ENCODE measurements around the gene SLIT1.

The SLIT1 gene

DNA sequence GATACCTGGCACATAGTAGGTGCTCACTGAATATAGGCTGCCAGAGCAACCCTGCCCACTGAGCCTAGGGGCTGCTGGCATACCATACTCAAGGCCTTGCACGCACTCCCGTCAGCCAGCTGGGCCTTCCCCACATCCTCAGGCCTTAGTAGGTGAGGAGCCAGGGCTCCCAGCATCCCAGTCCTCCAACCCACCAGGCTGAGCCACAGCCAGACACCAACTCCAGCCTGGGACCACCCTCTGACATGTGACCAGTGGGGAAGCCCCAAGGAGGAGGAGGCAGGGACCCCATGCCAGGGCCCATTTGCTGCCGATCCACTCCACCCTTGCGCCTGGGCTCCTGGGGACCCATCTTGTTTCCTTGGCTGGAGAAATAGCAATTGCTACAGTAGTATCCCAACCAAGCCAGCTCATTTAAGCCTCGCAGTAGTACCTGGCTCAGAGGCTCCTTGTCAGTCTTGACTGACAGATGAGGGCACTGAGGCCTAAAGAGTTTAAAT lies 11.4 kb downstream of the SLIT1 start:
- no peak overlapping the region for H3K27ac ChIP-seq (replicated peaks; ENCODE audit: low read length)
- peak overlapping the region; percentile 57 for H3K14ac ChIP-seq (ENCODE audit: low read length)
- no peak overlapping the region for H3K4me3 ChIP-seq (ENCODE audit: low read length in 2 of 2)
- H2BK15ac ChIP-seq (ENCODE audit: low read length), result no peak overlapping the region
- no peak overlapping the region for H2AK5ac ChIP-seq (ENCODE audit: low read depth, low read length)
- H3K23ac ChIP-seq (ENCODE audit: low read depth, low read length, poor library complexity), result peak overlapping the region; percentile 14
- DNase-seq (ENCODE audit: low spot score), result no peak
- H3K4me1 ChIP-seq (ENCODE audit: control insufficient read depth in 2 of 2, insufficient read depth in 1 of 2, low read depth in 1 of 2, low read length in 2 of 2), result peaks cover 3% of the 10 kb centered on the region in 2 donors
- no peak overlapping the region for H4K91ac ChIP-seq (ENCODE audit: low read depth, low read length, poor library complexity)
- H2AFZ ChIP-seq (ENCODE audit: low read length), result no peak overlapping the region
- H3K4me2 ChIP-seq (ENCODE audit: insufficient read depth, low read length, poor library complexity, severe bottlenecking), result no peak overlapping the region
- H3K4ac ChIP-seq (ENCODE audit: low read length), result no peak overlapping the region
- no peak overlapping the region for H3K9ac ChIP-seq (ENCODE audit: low read depth, low read length, poor library complexity)
- no peaks in the 10 kb centered on the region for H3K79me1 ChIP-seq (ENCODE audit: low read depth, low read length)
- H2BK5ac ChIP-seq (ENCODE audit: low read length), result no peak overlapping the region
- no CpG with 5 or more reads among the region's 5 CpGs for WGBS, 2 donors (ENCODE audit: extremely low coverage in 2 of 2, insufficient read length in 2 of 2, insufficient replicate concordance in 1 of 2)
- H3K9me3 ChIP-seq (replicated peaks in 1 of 2; ENCODE audit: control insufficient read depth in 2 of 2, insufficient read depth in 1 of 2, low read depth in 1 of 2, low read length in 2 of 2), result no peaks in the 10 kb centered on the region
- H3K36me3 ChIP-seq (replicated peaks in 1 of 2; ENCODE audit: control insufficient read depth in 2 of 2, insufficient read depth in 2 of 2, low read length in 2 of 2), result no peaks in the 10 kb centered on the region
- H4K8ac ChIP-seq (ENCODE audit: low read depth, low read length), result no peak overlapping the region
- no peak overlapping the region for H2BK120ac ChIP-seq (ENCODE audit: low read depth, low read length)
- H3K18ac ChIP-seq (ENCODE audit: low read length), result peak overlapping the region; percentile 74
- peaks cover 0 to 33% (median 23%) of the 10 kb centered on the region in 3 experiments for H3K27me3 ChIP-seq (ENCODE audit: control insufficient read depth in 3 of 3, insufficient read depth in 3 of 3, low read depth in 1 of 3, low read length in 3 of 3)
- H2BK12ac ChIP-seq (ENCODE audit: low read length), result no peak overlapping the region

DNA sequence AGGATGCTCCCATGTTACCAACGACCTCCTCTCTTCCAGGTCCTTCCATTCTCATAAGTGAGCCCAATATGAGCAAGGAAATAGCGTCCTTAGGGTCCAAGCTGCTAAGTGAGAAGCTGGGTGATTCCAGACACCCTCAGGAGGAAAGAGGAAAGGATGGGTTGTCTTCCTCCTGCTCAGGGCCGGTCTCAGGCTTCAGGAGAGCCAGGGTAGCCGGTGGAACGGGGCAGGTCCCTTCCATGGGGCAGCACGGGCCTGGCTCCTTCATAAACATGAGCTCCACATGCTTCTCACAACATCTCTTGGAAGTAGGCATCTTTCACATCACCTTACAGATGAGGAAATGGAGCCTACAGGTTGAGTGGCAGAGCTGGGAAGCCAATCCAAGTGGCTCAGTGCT lies 12.7 kb downstream of the SLIT1 start:
- H3K27ac ChIP-seq (replicated peaks; ENCODE audit: low read length), result no peak overlapping the region
- no peak overlapping the region for H2BK15ac ChIP-seq (ENCODE audit: low read length)
- no peaks in the 10 kb centered on the region for H3K9me3 ChIP-seq (replicated peaks in 1 of 2; ENCODE audit: control insufficient read depth in 2 of 2, insufficient read depth in 1 of 2, low read depth in 1 of 2, low read length in 2 of 2)
- DNase-seq (ENCODE audit: low spot score), result no peak
- H3K18ac ChIP-seq (ENCODE audit: low read length), result no peak overlapping the region
- H4K8ac ChIP-seq (ENCODE audit: low read depth, low read length), result no peak overlapping the region
- H3K14ac ChIP-seq (ENCODE audit: low read length), result no peak overlapping the region
- no peak overlapping the region for H3K4me2 ChIP-seq (ENCODE audit: insufficient read depth, low read length, poor library complexity, severe bottlenecking)
- H2BK5ac ChIP-seq (ENCODE audit: low read length), result no peak overlapping the region
- H2AK5ac ChIP-seq (ENCODE audit: low read depth, low read length), result no peak overlapping the region
- H3K27me3 ChIP-seq (ENCODE audit: control insufficient read depth in 3 of 3, insufficient read depth in 3 of 3, low read depth in 1 of 3, low read length in 3 of 3), result peaks cover 0 to 23% (median 15%) of the 10 kb centered on the region in 3 experiments
- H3K36me3 ChIP-seq (replicated peaks in 1 of 2; ENCODE audit: control insufficient read depth in 2 of 2, insufficient read depth in 2 of 2, low read length in 2 of 2), result no peaks in the 10 kb centered on the region
- no peaks in the 10 kb centered on the region for H3K79me1 ChIP-seq (ENCODE audit: low read depth, low read length)
- no peak overlapping the region for H3K4ac ChIP-seq (ENCODE audit: low read length)
- H2BK120ac ChIP-seq (ENCODE audit: low read depth, low read length), result no peak overlapping the region
- WGBS, 2 donors (ENCODE audit: extremely low coverage in 2 of 2, insufficient read length in 2 of 2, insufficient replicate concordance in 1 of 2), result no CpG with 5 or more reads among the region's 6 CpGs
- no peak overlapping the region for H3K23ac ChIP-seq (ENCODE audit: low read depth, low read length, poor library complexity)
- no peak overlapping the region for H2AFZ ChIP-seq (ENCODE audit: low read length)
- H2BK12ac ChIP-seq (ENCODE audit: low read length), result no peak overlapping the region
- H3K9ac ChIP-seq (ENCODE audit: low read depth, low read length, poor library complexity), result no peak overlapping the region
- no peak overlapping the region for H4K91ac ChIP-seq (ENCODE audit: low read depth, low read length, poor library complexity)
- peaks cover 3% of the 10 kb centered on the region in 2 donors for H3K4me1 ChIP-seq (ENCODE audit: control insufficient read depth in 2 of 2, insufficient read depth in 1 of 2, low read depth in 1 of 2, low read length in 2 of 2)
- H3K4me3 ChIP-seq (ENCODE audit: low read length in 2 of 2), result no peak overlapping the region

DNA sequence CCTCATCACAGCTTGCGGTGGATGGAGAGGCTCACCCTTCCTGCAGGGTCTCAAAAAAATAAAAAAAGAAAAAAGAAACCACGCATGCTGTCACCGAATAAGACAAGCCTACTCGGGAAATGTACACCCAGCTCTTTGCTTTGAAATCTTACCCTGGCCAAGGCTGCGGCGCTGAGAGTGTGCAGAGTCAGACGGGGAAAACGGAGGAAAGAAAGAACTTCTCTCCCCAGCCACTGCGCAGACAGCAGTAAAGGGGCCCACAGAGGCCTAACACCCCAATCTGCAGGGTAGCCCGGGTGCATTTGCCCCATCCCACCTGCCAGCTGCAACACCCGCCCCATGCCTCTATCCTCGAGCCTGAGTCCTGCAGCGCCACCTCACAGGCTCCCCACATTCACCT lies 14.8 kb downstream of the SLIT1 start:
- Histone ChIP-seq H3K18ac (ENCODE audit: low read length) (peak overlapping the region; percentile 54), H2BK15ac (ENCODE audit: low read length) (no peak overlapping the region), H2BK120ac (ENCODE audit: low read depth, low read length) (no peak overlapping the region), H2AK5ac (ENCODE audit: low read depth, low read length) (no peak overlapping the region), H3K23ac (ENCODE audit: low read depth, low read length, poor library complexity) (no peak overlapping the region), H3K4ac (ENCODE audit: low read length) (no peak overlapping the region), H3K9me3 (replicated peaks in 1 of 2; ENCODE audit: control insufficient read depth in 2 of 2, insufficient read depth in 1 of 2, low read depth in 1 of 2, low read length in 2 of 2) (no peaks in the 10 kb centered on the region), H3K27me3 (ENCODE audit: control insufficient read depth in 3 of 3, insufficient read depth in 3 of 3, low read depth in 1 of 3, low read length in 3 of 3) (peaks cover 0 to 14% (median under 1%) of the 10 kb centered on the region in 3 experiments), H2BK5ac (ENCODE audit: low read length) (no peak overlapping the region), H3K4me2 (ENCODE audit: insufficient read depth, low read length, poor library complexity, severe bottlenecking) (no peak overlapping the region), H3K79me1 (ENCODE audit: low read depth, low read length) (no peaks in the 10 kb centered on the region), H3K9ac (ENCODE audit: low read depth, low read length, poor library complexity) (no peak overlapping the region), H2AFZ (ENCODE audit: low read length) (no peak overlapping the region), H3K4me3 (ENCODE audit: low read length in 2 of 2) (no peak overlapping the region), H2BK12ac (ENCODE audit: low read length) (no peak overlapping the region), H4K8ac (ENCODE audit: low read depth, low read length) (no peak overlapping the region), H3K14ac (ENCODE audit: low read length) (peak overlapping the region; percentile 67), H3K36me3 (replicated peaks in 1 of 2; ENCODE audit: control insufficient read depth in 2 of 2, insufficient read depth in 2 of 2, low read length in 2 of 2) (no peaks in the 10 kb centered on the region), H3K4me1 (ENCODE audit: control insufficient read depth in 2 of 2, insufficient read depth in 1 of 2, low read depth in 1 of 2, low read length in 2 of 2) (peaks cover 3% of the 10 kb centered on the region in 2 donors), H3K27ac (replicated peaks; ENCODE audit: low read length) (no peak overlapping the region), H4K91ac (ENCODE audit: low read depth, low read length, poor library complexity) (no peak overlapping the region)
- WGBS, 2 donors (ENCODE audit: extremely low coverage in 2 of 2, insufficient read length in 2 of 2, insufficient replicate concordance in 1 of 2), result no CpG with 5 or more reads among the region's 13 CpGs
- no peak for DNase-seq (ENCODE audit: low spot score)

DNA sequence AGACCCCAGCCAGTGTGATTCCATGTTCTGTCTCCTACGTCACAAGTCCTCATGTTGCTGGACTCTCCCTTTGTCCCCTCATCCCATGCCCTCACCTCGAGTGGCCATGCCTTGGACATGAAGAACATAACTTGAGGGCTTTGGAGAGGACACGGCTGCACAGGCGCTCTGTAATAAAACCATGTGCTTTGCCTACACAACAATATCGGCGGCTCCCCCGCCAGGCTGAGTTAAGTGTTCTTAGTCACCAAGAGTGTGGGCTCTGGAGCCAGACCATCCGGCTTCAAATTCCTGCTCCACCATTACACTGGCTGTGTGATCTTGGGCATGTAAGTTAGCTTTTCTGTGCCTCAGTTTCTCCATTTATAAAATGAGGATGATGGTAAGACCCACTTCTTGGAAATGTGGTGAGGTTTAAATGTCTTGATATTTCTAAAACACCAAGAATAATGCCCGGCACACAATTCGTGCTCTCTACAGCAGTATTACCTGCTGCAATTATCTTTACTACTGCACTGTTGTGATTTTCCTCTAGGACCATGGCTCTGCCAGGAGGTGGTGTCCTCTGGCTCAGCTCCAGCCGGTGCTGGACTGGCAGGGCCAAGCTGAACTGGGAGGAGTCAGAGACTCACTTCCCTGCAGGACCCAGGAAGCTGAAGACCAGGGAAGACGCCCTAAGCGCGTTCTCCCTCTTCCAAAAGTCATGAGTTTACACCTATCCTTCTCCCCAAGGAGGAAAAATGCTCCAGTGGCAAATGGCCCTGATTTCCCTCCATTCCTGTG lies 15.7 kb downstream of the SLIT1 start:
- no peak overlapping the region for H2BK12ac ChIP-seq (ENCODE audit: low read length)
- no peak overlapping the region for H3K4me2 ChIP-seq (ENCODE audit: insufficient read depth, low read length, poor library complexity, severe bottlenecking)
- H3K4me1 ChIP-seq (ENCODE audit: control insufficient read depth in 2 of 2, insufficient read depth in 1 of 2, low read depth in 1 of 2, low read length in 2 of 2), result peaks cover 3% of the 10 kb centered on the region in 2 donors
- H3K27ac ChIP-seq (replicated peaks; ENCODE audit: low read length), result no peak overlapping the region
- WGBS, 2 donors (ENCODE audit: extremely low coverage in 2 of 2, insufficient read length in 2 of 2, insufficient replicate concordance in 1 of 2), result no CpG with 5 or more reads among the region's 14 CpGs
- no peak overlapping the region for H2BK5ac ChIP-seq (ENCODE audit: low read length)
- no peaks in the 10 kb centered on the region for H3K36me3 ChIP-seq (replicated peaks in 1 of 2; ENCODE audit: control insufficient read depth in 2 of 2, insufficient read depth in 2 of 2, low read length in 2 of 2)
- H3K79me1 ChIP-seq (ENCODE audit: low read depth, low read length), result no peaks in the 10 kb centered on the region
- peak overlapping the region; percentile 34 for H2AFZ ChIP-seq (ENCODE audit: low read length)
- peaks cover 0 to 8% (median 1%) of the 10 kb centered on the region in 3 experiments for H3K27me3 ChIP-seq (ENCODE audit: control insufficient read depth in 3 of 3, insufficient read depth in 3 of 3, low read depth in 1 of 3, low read length in 3 of 3)
- no peak for DNase-seq (ENCODE audit: low spot score)
- no peak overlapping the region for H4K8ac ChIP-seq (ENCODE audit: low read depth, low read length)
- no peak overlapping the region for H4K91ac ChIP-seq (ENCODE audit: low read depth, low read length, poor library complexity)
- no peak overlapping the region for H2BK120ac ChIP-seq (ENCODE audit: low read depth, low read length)
- no peak overlapping the region for H3K14ac ChIP-seq (ENCODE audit: low read length)
- H3K9me3 ChIP-seq (replicated peaks in 1 of 2; ENCODE audit: control insufficient read depth in 2 of 2, insufficient read depth in 1 of 2, low read depth in 1 of 2, low read length in 2 of 2), result no peaks in the 10 kb centered on the region
- no peak overlapping the region for H3K23ac ChIP-seq (ENCODE audit: low read depth, low read length, poor library complexity)
- H3K4ac ChIP-seq (ENCODE audit: low read length), result no peak overlapping the region
- no peak overlapping the region for H3K4me3 ChIP-seq (ENCODE audit: low read length in 2 of 2)
- no peak overlapping the region for H2BK15ac ChIP-seq (ENCODE audit: low read length)
- no peak overlapping the region for H3K18ac ChIP-seq (ENCODE audit: low read length)
- no peak overlapping the region for H3K9ac ChIP-seq (ENCODE audit: low read depth, low read length, poor library complexity)
- H2AK5ac ChIP-seq (ENCODE audit: low read depth, low read length), result no peak overlapping the region
